Measurements from ENCODE around the gene CCDC80. TPM values are rescaled to one million over a fixed set of nuclear protein-coding genes. Genes with fewer than 3 reads are reported as not detected.

Gene CCDC80
- total and polyA plus RNA-seq, 8 donors = 42.7 to 247 (median 81.4) TPM

DNA sequence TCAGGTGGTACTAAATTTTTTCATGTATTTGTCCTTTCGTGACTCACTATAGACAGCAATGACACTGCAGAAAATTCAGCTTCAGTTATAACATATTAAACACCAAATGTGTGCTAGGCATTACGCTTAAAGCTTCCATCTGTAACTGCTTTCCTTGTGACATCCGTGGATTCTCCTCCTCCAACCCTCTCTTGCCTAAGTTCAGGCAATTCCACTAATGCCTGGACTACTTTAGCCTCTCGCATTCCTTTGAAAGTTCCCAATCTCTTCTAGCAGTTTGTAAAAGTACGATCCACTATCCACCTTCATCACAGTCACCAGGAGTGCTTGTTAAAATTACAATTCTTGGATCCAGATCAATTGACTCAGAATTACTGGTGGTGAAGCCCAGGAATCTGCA is 17.7 kb downstream of the CCDC80 start:
- H3K27me3 ChIP-seq = no peaks in the 10 kb centered on the region
- no peak for ATAC-seq
- intact Hi-C loops (cut with DNase I) = no loop called here

DNA sequence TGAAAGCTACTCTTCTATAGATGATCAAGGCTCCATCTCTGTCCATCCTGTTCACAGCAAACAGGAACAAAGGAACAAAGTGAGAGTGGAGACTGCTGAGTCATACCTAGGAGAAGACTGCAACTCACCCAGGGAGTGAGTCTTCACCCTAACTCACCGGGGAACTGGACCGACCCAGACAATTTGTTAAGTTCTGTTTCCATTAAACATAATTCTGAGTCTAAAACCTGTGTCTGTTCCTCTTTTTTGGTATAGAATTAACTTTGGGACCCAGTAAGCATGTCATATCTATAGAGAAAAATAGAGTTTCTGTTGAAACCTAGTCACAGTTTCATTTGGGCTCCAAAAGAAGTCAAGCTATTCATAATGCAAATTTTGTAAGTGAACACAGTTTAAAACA is 21.6 kb downstream of the CCDC80 start:
- TF ChIP-seq, protein P1, sequence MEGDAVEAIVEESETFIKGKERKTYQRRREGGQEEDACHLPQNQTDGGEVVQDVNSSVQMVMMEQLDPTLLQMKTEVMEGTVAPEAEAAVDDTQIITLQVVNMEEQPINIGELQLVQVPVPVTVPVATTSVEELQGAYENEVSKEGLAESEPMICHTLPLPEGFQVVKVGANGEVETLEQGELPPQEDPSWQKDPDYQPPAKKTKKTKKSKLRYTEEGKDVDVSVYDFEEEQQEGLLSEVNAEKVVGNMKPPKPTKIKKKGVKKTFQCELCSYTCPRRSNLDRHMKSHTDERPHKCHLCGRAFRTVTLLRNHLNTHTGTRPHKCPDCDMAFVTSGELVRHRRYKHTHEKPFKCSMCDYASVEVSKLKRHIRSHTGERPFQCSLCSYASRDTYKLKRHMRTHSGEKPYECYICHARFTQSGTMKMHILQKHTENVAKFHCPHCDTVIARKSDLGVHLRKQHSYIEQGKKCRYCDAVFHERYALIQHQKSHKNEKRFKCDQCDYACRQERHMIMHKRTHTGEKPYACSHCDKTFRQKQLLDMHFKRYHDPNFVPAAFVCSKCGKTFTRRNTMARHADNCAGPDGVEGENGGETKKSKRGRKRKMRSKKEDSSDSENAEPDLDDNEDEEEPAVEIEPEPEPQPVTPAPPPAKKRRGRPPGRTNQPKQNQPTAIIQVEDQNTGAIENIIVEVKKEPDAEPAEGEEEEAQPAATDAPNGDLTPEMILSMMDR (IDR thresholded peaks at IDR 0.05) = no peak
- no peak overlapping the region for H3K27ac ChIP-seq
- H3K9me3 ChIP-seq = no peaks in the 10 kb centered on the region
- H3K27me3 ChIP-seq = no peaks in the 10 kb centered on the region
- no peak for ATAC-seq
- no peaks in the 10 kb centered on the region for H3K4me1 ChIP-seq
- no peak for DNase-seq
- no peak overlapping the region for H3K4me3 ChIP-seq
- no peaks in the 10 kb centered on the region for H3K36me3 ChIP-seq
- intact Hi-C loops (cut with DNase I) = no loop called here

More for the DNA sequence above, 17.7 kb downstream of the CCDC80 start:
- Histone ChIP-seq H3K4me1 (no peaks in the 10 kb centered on the region), H3K4me3 (no peak overlapping the region), H3K27ac (no peak overlapping the region), H3K36me3 (no peaks in the 10 kb centered on the region), H3K9me3 (no peaks in the 10 kb centered on the region)
- TF ChIP-seq, protein P1 (IDR thresholded peaks at IDR 0.05) = no peak
- no peak for DNase-seq

DNA sequence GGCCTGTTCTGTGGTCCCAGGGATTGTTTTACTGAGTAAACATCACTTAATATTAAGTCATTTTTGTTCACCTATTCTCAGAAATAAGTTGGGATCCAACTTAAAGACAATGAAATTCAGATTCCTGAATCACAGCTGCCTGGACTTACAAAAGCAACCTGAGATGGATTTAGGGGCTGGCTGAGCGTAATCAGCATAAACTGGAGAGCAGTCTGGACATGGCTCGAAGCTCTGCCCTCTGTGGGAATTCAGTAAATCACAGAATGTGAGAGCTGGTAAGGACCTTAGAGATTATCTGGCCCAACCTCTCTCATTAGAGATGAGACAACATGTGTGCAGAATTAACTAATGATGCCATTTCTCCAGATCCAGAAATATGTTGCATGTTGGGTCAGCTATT is 23.7 kb downstream of the CCDC80 start:
- no peaks in the 10 kb centered on the region for H3K36me3 ChIP-seq
- H3K27ac ChIP-seq = no peak overlapping the region
- DNase-seq (no peak), ATAC-seq (no peak)
- no peaks in the 10 kb centered on the region for H3K27me3 ChIP-seq
- no peaks in the 10 kb centered on the region for H3K4me1 ChIP-seq
- H3K9me3 ChIP-seq = no peaks in the 10 kb centered on the region
- TF ChIP-seq, protein P1 (IDR thresholded peaks at IDR 0.05) = no peak
- intact Hi-C loops (cut with DNase I) = no loop called here
- H3K4me3 ChIP-seq = no peak overlapping the region

DNA sequence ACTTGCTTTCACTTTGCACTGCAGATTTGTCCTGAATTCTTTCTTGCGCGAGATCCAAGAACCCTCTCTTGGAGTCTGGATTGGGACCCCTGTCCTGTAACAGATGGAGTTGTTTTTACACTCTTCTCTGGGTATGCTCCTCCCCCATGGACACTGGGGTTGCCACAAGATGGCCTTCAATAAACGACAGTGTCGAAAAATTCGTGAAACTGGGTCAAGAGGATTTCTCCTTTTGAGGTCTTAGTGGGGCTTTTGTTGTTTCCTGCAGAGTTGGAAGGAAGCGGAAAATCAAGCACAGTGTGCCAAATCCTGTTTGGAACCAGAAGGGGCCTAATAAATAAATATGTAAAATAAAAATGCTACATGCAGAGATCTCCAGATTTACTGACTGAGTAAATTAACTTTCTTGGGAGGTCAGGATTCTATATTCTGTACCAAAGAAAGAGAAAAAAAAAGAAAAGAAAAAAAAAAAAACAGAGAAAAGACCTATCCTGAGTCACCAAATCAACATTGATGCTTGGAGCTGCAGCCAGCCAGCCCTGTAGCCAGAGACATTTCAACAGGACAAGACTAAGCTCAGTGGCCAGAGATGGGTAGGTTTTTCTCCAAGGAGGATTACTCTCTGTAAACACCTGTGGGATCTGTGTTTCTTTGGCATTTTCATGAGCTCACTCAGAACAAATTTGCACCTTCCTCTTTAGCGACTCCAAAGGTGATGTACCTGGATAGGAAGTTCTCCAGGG is 24.8 kb downstream of the CCDC80 start:
- no peaks in the 10 kb centered on the region for H3K9me3 ChIP-seq
- no peaks in the 10 kb centered on the region for H3K27me3 ChIP-seq
- DNase-seq (no peak), ATAC-seq (no peak)
- no peaks in the 10 kb centered on the region for H3K4me1 ChIP-seq
- no peak overlapping the region for H3K27ac ChIP-seq
- intact Hi-C loops (cut with DNase I) = no loop called here
- H3K36me3 ChIP-seq = no peaks in the 10 kb centered on the region
- TF ChIP-seq, protein P1 (IDR thresholded peaks at IDR 0.05) = no peak
- no peak overlapping the region for H3K4me3 ChIP-seq

DNA sequence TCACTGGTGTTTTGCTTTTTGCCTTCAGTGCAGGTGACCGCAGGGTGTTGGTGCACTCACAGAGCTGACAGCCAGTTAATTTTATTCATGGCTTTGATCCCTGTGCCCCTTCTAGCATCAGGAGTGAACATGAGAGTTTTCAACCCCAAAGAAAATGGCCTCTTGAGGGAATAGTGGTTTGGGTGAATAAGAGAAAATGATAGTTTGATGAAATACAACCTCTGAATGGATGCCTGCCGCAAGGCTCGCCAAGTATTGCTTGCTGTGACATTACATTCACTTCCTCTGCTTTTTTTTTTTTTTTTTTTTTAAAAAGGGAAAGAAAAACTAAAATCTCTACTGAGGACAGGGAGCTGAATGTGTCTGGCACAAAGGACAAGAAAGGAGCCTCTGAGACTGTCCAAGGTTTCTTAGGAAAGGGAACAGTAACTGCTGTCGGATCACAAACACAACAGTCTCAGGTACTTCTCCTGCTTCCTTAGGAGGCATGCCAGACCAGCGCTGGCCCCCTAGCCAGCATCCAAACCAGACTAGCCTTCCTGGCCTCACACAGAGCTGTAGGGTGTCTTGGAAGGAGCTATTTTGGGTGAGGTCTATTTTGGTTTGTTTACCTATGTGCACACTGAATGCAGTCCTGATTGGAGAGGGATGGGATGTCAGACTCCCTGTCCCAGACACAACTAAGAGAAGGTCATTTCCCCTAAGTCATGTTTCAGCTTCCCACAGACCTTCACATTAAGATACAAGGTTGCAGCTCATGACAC is 29.0 kb downstream of the CCDC80 start:
- TF ChIP-seq, protein P1 (IDR thresholded peaks at IDR 0.05) = no peak
- Histone ChIP-seq H3K4me3 (no peak overlapping the region), H3K27me3 (no peaks in the 10 kb centered on the region), H3K36me3 (no peaks in the 10 kb centered on the region), H3K9me3 (no peaks in the 10 kb centered on the region), H3K27ac (no peak overlapping the region), H3K4me1 (no peaks in the 10 kb centered on the region)
- intact Hi-C loops (cut with DNase I) = no loop called here
- no peak for DNase-seq
- ATAC-seq = no peak
